ENCODE measurements around the gene CD81. TPM values are rescaled to one million over a fixed set of nuclear protein-coding genes. Genes with fewer than 3 reads are reported as not detected.
A peak's percentile ranks its signal among the peaks of the same experiment; 100 is the strongest.

CD81 gene
- total RNA-seq, 2 experiments from 2014 or later: 177 to 178 TPM

- intact Hi-C loops (cut with micrococcal nuclease): no loop called here
- no peaks in the 10 kb centered on the region for H3K27me3 Mint-ChIP-seq
- DNase-seq: no peak
- POLR2A ChIA-PET: no interaction called here
- H3K27ac Mint-ChIP-seq: no peak overlapping the region
- H3K4me3 Mint-ChIP-seq: no peak overlapping the region
- H3K4me1 Mint-ChIP-seq (ENCODE audit: low read depth): no peaks in the 10 kb centered on the region
- CTCF ChIA-PET: no interaction called here
- H3K36me3 Mint-ChIP-seq: no peaks in the 10 kb centered on the region
- H3K9me3 Mint-ChIP-seq: no peaks in the 10 kb centered on the region
Observed at GRCh38 chr11:2368178-2368850, 8.8 kb upstream of the CD81 start.

GRCh38 chr11:2368851-2369180, 8.3 kb upstream of the CD81 start:
- Mint-ChIP-seq H3K27me3 (no peaks in the 10 kb centered on the region), H3K4me1 (ENCODE audit: low read depth) (no peaks in the 10 kb centered on the region), H3K4me3 (no peak overlapping the region), H3K27ac (no peak overlapping the region), H3K9me3 (no peaks in the 10 kb centered on the region), H3K36me3 (no peaks in the 10 kb centered on the region)
- POLR2A ChIA-PET: no interaction called here
- DNase-seq: no peak
- intact Hi-C loops (cut with micrococcal nuclease): no loop called here
- CTCF ChIA-PET: no interaction called here

- Mint-ChIP-seq H3K4me1 (ENCODE audit: low read depth) (no peaks in the 10 kb centered on the region), H3K36me3 (no peaks in the 10 kb centered on the region), H3K27ac (no peak overlapping the region), H3K27me3 (no peaks in the 10 kb centered on the region), H3K9me3 (no peaks in the 10 kb centered on the region), H3K4me3 (no peak overlapping the region)
- ChIA-PET CTCF (no interaction called here), POLR2A (no interaction called here)
- intact Hi-C loops (cut with micrococcal nuclease): no loop called here
- no peak for DNase-seq
Observed at GRCh38 chr11:2369320-2369719, 7.8 kb upstream of the CD81 start.

GRCh38 chr11:2369896-2370295, 7.2 kb upstream of the CD81 start:
- POLR2A ChIA-PET: no interaction called here
- no peak overlapping the region for H3K27ac Mint-ChIP-seq
- no peak for DNase-seq
- no peaks in the 10 kb centered on the region for H3K9me3 Mint-ChIP-seq
- H3K4me1 Mint-ChIP-seq (ENCODE audit: low read depth): no peaks in the 10 kb centered on the region
- no peaks in the 10 kb centered on the region for H3K27me3 Mint-ChIP-seq
- intact Hi-C loops (cut with micrococcal nuclease): no loop called here
- no peaks in the 10 kb centered on the region for H3K36me3 Mint-ChIP-seq
- CTCF ChIA-PET: no interaction called here
- H3K4me3 Mint-ChIP-seq: no peak overlapping the region

- intact Hi-C loops (cut with micrococcal nuclease): no loop called here
- CTCF ChIA-PET: no interaction called here
- DNase-seq: no peak
- no peak overlapping the region for H3K4me3 Mint-ChIP-seq
- no peak overlapping the region for H3K27ac Mint-ChIP-seq
- H3K27me3 Mint-ChIP-seq: no peaks in the 10 kb centered on the region
- H3K9me3 Mint-ChIP-seq: no peaks in the 10 kb centered on the region
- peaks cover 10% of the 10 kb centered on the region for H3K4me1 Mint-ChIP-seq (ENCODE audit: low read depth)
- peaks cover 5% of the 10 kb centered on the region for H3K36me3 Mint-ChIP-seq
- POLR2A ChIA-PET: no interaction called here
Observed at GRCh38 chr11:2374456-2375201, 2.5 kb upstream of the CD81 start.

- intact Hi-C loops (cut with micrococcal nuclease): no loop called here
- DNase-seq: no peak
- Mint-ChIP-seq H3K36me3 (peaks cover 5% of the 10 kb centered on the region), H3K4me3 (no peak overlapping the region), H3K9me3 (no peaks in the 10 kb centered on the region), H3K27me3 (no peaks in the 10 kb centered on the region), H3K4me1 (ENCODE audit: low read depth) (peaks cover 16% of the 10 kb centered on the region), H3K27ac (no peak overlapping the region)
- POLR2A ChIA-PET: interaction anchor here (1.8 kb wide), 1 partner anchor 72 kb away, joined by 4 read pairs; no protein-coding TSS in a partner anchor
- CTCF ChIA-PET: interaction anchor here (1.3 to 3.8 kb wide), 2 partner anchors 70 to 181 kb away, joined by 3 to 23 read pairs; no protein-coding TSS in a partner anchor
Observed at GRCh38 chr11:2375341-2375853, 1.7 kb upstream of the CD81 start.

GRCh38 chr11:2375964-2376551, 1.1 kb upstream of the CD81 start:
- DNase-seq: no peak
- H3K4me3 Mint-ChIP-seq: peak overlapping the region; percentile 48
- no peaks in the 10 kb centered on the region for H3K27me3 Mint-ChIP-seq
- ChIA-PET CTCF (interaction anchor here (1.3 to 3.8 kb wide), 3 partner anchors 44 to 182 kb away, joined by 3 to 23 read pairs (median 18); no protein-coding TSS in a partner anchor), POLR2A (interaction anchor here (1.0 to 1.8 kb wide), 4 partner anchors 11 to 682 kb away, joined by 4 to 12 read pairs (median 5); partner anchors contain the start of gene CARS1)
- intact Hi-C loops (cut with micrococcal nuclease): loop anchor here (2.0 kb wide), 1 partner anchor 73 kb away; the partner anchor contains the start of gene TSPAN32
- no peak overlapping the region for H3K27ac Mint-ChIP-seq
- H3K36me3 Mint-ChIP-seq: peaks cover 5% of the 10 kb centered on the region
- peaks cover 17% of the 10 kb centered on the region for H3K4me1 Mint-ChIP-seq (ENCODE audit: low read depth)
- H3K9me3 Mint-ChIP-seq: no peaks in the 10 kb centered on the region

- POLR2A ChIA-PET: interaction anchor here (0.7 to 1.8 kb wide), 6 partner anchors 9 to 514 kb away, joined by 3 to 17 read pairs (median 4); partner anchors contain the start of genes C11orf21, TSPAN32 and TSSC4
- DNase-seq: peak; percentile 69
- intact Hi-C loops (cut with micrococcal nuclease): loop anchor here (1.0 to 2.0 kb wide), 2 partner anchors 23 to 75 kb away; partner anchors contain the start of genes TSPAN32 and TSSC4
- Mint-ChIP-seq H3K27me3 (no peaks in the 10 kb centered on the region), H3K36me3 (peaks cover 5% of the 10 kb centered on the region), H3K4me3 (peak overlapping the region; percentile 89), H3K4me1 (ENCODE audit: low read depth) (peaks cover 24% of the 10 kb centered on the region), H3K9me3 (no peaks in the 10 kb centered on the region), H3K27ac (peak overlapping the region; percentile 84)
- CTCF ChIA-PET: interaction anchor here (0.6 to 3.8 kb wide), 7 partner anchors 23 to 684 kb away, joined by 3 to 23 read pairs (median 7); partner anchors contain the start of genes C11orf21, TSPAN32 and TSSC4
Observed at GRCh38 chr11:2377511-2378443, 667 bp downstream of the CD81 start.

- Mint-ChIP-seq H3K36me3 (peaks cover 5% of the 10 kb centered on the region), H3K4me3 (peak overlapping the region; percentile 89), H3K9me3 (no peaks in the 10 kb centered on the region), H3K4me1 (ENCODE audit: low read depth) (peaks cover 27% of the 10 kb centered on the region), H3K27ac (peak overlapping the region; percentile 84), H3K27me3 (no peaks in the 10 kb centered on the region)
- no peak for DNase-seq
- ChIA-PET CTCF (interaction anchor here (1.2 to 3.8 kb wide), 5 partner anchors 22 to 685 kb away, joined by 4 to 23 read pairs (median 10); partner anchors contain the start of genes C11orf21, TSPAN32 and TSSC4), POLR2A (interaction anchor here (0.7 to 1.8 kb wide), 5 partner anchors 8 to 513 kb away, joined by 3 to 17 read pairs (median 4); partner anchors contain the start of gene TSSC4)
- intact Hi-C loops (cut with micrococcal nuclease): no loop called here
Observed at GRCh38 chr11:2378527-2379210, 1.6 kb downstream of the CD81 start.

GRCh38 chr11:2379466-2380174, 2.5 kb downstream of the CD81 start:
- no peak for DNase-seq
- CTCF ChIA-PET: interaction anchor here (3.8 kb wide), 1 partner anchor 74 kb away, joined by 23 read pairs; no protein-coding TSS in a partner anchor
- Mint-ChIP-seq H3K9me3 (no peaks in the 10 kb centered on the region), H3K27me3 (no peaks in the 10 kb centered on the region), H3K4me3 (peak overlapping the region; percentile 12), H3K4me1 (ENCODE audit: low read depth) (peaks cover 32% of the 10 kb centered on the region), H3K27ac (no peak overlapping the region), H3K36me3 (peaks cover 5% of the 10 kb centered on the region)
- intact Hi-C loops (cut with micrococcal nuclease): no loop called here
- POLR2A ChIA-PET: no interaction called here
